WTC11 (cell line): ENCODE measurements around the gene ERBB4. TPM values are rescaled to one million over a fixed set of nuclear protein-coding genes. Genes with fewer than 3 reads are reported as not detected.

Source experiments
- ATAC-seq: fragments of 200-7000 bp; cut with Tn5 transposase; 2 replicates; pipeline ENCODE4 v1.10.0; 2021; ENCODE audit warnings: mild to moderate bottlenecking, moderate library complexity
- CTCF ChIA-PET: fragments of 300-600 bp; sonication (Branson Sonifier 250); formaldehyde crosslinking; loops from one replicate; lab custom pipeline; 2021; ENCODE audit warnings: antibody characterized with exemption; lab: Charles Lee
- POLR2A ChIA-PET: fragments of 350-600 bp; sonication (Branson Sonifier 250); formaldehyde crosslinking; loops from one replicate; lab custom pipeline; 2021; ENCODE audit warnings: antibody characterized with exemption; lab: Charles Lee
- DNase-seq: peaks from one replicate; pipeline ENCODE4 v3.0.0; 2021; ENCODE audit warnings: low spot score
- H3K27ac Mint-ChIP-seq: 2 replicates; pipeline ENCODE4 v1.8.0; 2021; ENCODE audit warnings: mixed read lengths
- H3K27me3 Mint-ChIP-seq: 2 replicates; pipeline ENCODE4 v1.8.0; 2021; ENCODE audit warnings: low read depth, mild to moderate bottlenecking, moderate library complexity, mixed read lengths
- H3K36me3 Mint-ChIP-seq: 2 replicates; pipeline ENCODE4 v1.8.0; 2021; ENCODE audit warnings: mixed read lengths
- H3K4me1 Mint-ChIP-seq: 2 replicates; pipeline ENCODE4 v1.8.0; 2022; ENCODE audit warnings: mixed read lengths
- H3K4me3 Mint-ChIP-seq: 2 replicates; pipeline ENCODE4 v1.8.0; 2021; ENCODE audit warnings: mild to moderate bottlenecking, moderate library complexity, mixed read lengths
- H3K9me3 Mint-ChIP-seq: 2 replicates; pipeline ENCODE4 v1.8.0; 2021; ENCODE audit warnings: mixed read lengths
- FOXJ3 ChIP-seq: sonication (generic); formaldehyde crosslinking; IDR thresholded peaks from 2 replicates; pipeline ENCODE4 v1.9.0; 2021; ENCODE audit warnings: missing genetic modification reagents, mild to moderate bottlenecking, borderline replicate concordance
- GTF2I ChIP-seq: fragments of 250-450 bp; sonication (Bioruptor Pico); conservative IDR thresholded peaks from 2 replicates; pipeline ENCODE4 v1.4.0; 2021; ENCODE audit warnings: mild to moderate bottlenecking
- JAZF1 ChIP-seq: fragments of 250-450 bp; sonication (Bioruptor Pico); IDR thresholded peaks from 2 replicates; pipeline ENCODE4 v1.9.0; 2021; ENCODE audit warnings: moderate library complexity, mild to moderate bottlenecking, inconsistent platforms
- JUN ChIP-seq: sonication (generic); formaldehyde crosslinking; IDR thresholded peaks from 2 replicates; pipeline ENCODE4 v1.8.0; 2023; ENCODE audit warnings: mild to moderate bottlenecking, missing genetic modification reagents
- KAT7 ChIP-seq: sonication (generic); formaldehyde crosslinking; IDR thresholded peaks from 2 replicates; pipeline ENCODE4 v1.8.1; 2023; ENCODE audit warnings: missing genetic modification reagents, mild to moderate bottlenecking, borderline replicate concordance
- NFATC4 ChIP-seq: fragments of 250-450 bp; sonication (Bioruptor Pico); IDR thresholded peaks from 2 replicates; pipeline ENCODE4 v1.9.0; 2021; ENCODE audit warnings: mild to moderate bottlenecking
- NR1H2 ChIP-seq: sonication (generic); formaldehyde crosslinking; IDR thresholded peaks from 2 replicates; pipeline ENCODE4 v1.9.0; 2021; ENCODE audit warnings: mild to moderate bottlenecking, moderate library complexity, missing genetic modification reagents
- RELA ChIP-seq: sonication (generic); formaldehyde crosslinking; IDR thresholded peaks from 2 replicates; pipeline ENCODE4 v1.8.1; 2022; ENCODE audit warnings: missing genetic modification reagents, mild to moderate bottlenecking, borderline replicate concordance
- SMAD3 ChIP-seq: sonication (generic); formaldehyde crosslinking; IDR thresholded peaks from 2 replicates; pipeline ENCODE4 v1.8.0; 2022; ENCODE audit warnings: missing genetic modification reagents, mild to moderate bottlenecking, borderline replicate concordance
- SOX15 ChIP-seq: fragments of 250-450 bp; sonication (Bioruptor Pico); IDR thresholded peaks from 2 replicates; pipeline ENCODE4 v1.9.0; 2021; ENCODE audit warnings: mild to moderate bottlenecking
- ZNF423 ChIP-seq: fragments of 250-450 bp; sonication (Bioruptor Pico); IDR thresholded peaks from 2 replicates; pipeline ENCODE4 v2.1.2; 2022; ENCODE audit warnings: mild to moderate bottlenecking, moderate library complexity
- total RNA-seq: library from RNA; stranded (reverse); gene quantifications from 3 replicates; pipeline ENCODE4 v1.2.3, GENCODE V29; 2021
- TF ChIP-seq, protein P1 (sequence below): sonication (generic); formaldehyde crosslinking; IDR thresholded peaks from 2 replicates; pipeline ENCODE4 v1.8.1; 2022; ENCODE audit warnings: mild to moderate bottlenecking, moderate library complexity, missing genetic modification reagents
- TF ChIP-seq, protein P2 (sequence below): sonication (generic); formaldehyde crosslinking; IDR thresholded peaks from 2 replicates; pipeline ENCODE4 v1.8.0; 2023; ENCODE audit warnings: mild to moderate bottlenecking, missing genetic modification reagents
- TF ChIP-seq, protein P3 (sequence below): fragments of 250-450 bp; sonication (Bioruptor Pico); IDR thresholded peaks from 2 replicates; pipeline ENCODE4 v1.9.0; 2021; ENCODE audit warnings: moderate library complexity, mild to moderate bottlenecking, inconsistent platforms, borderline replicate concordance
- TF ChIP-seq, protein P4 (sequence below): sonication (generic); formaldehyde crosslinking; IDR thresholded peaks from 2 replicates; pipeline ENCODE4 v1.8.0; 2022; ENCODE audit warnings: missing genetic modification reagents
- TF ChIP-seq, protein P5 (sequence below): sonication (generic); formaldehyde crosslinking; conservative IDR thresholded peaks from 2 replicates; pipeline ENCODE4 v1.8.1; 2023; ENCODE audit warnings: mild to moderate bottlenecking, low read depth, missing genetic modification reagents, moderate library complexity
- TF ChIP-seq, protein P6 (sequence below): sonication (generic); formaldehyde crosslinking; IDR thresholded peaks from 2 replicates; pipeline ENCODE4 v1.8.0; 2023; ENCODE audit warnings: missing genetic modification reagents
- TF ChIP-seq, protein P7 (sequence below): fragments of 250-450 bp; sonication (Bioruptor Pico); conservative IDR thresholded peaks from 2 replicates; pipeline ENCODE4 v1.9.0; 2021; ENCODE audit warnings: mild to moderate bottlenecking
- TF ChIP-seq, protein P8 (sequence below): sonication (generic); formaldehyde crosslinking; IDR thresholded peaks from 2 replicates; pipeline ENCODE4 v1.8.1; 2023; ENCODE audit warnings: mild to moderate bottlenecking, missing genetic modification reagents

Gene ERBB4
- total RNA-seq, 1 experiment from 2014 or later: 1.6 TPM

DNA sequence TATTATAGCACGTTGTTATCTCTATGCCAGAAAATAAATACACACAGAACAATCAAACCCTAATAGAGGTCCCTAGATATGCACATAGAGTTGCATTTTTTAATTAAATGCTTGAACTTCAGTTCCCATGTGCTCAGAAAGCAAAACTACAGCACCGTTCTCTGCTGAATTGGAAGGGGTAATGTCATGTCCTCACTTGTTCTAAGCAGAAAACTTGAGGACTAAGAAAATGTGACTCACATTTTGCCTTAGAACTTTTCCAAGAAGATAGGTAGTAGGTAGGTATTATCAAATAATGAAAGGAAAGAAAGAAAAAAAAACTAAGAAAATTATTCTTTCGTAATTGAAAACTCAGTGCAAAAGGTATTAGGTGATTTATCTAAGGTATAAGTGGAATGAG is 607.3 kb downstream of the ERBB4 start:
- Mint-ChIP-seq H3K36me3 (no peaks in the 10 kb centered on the region), H3K27me3 (no peaks in the 10 kb centered on the region), H3K9me3 (no peaks in the 10 kb centered on the region), H3K4me1 (peaks cover 15% of the 10 kb centered on the region), H3K4me3 (no peak overlapping the region), H3K27ac (0 out of 2 replicates have a peak overlapping the region, but pooled peaks have one; percentile 27)
- CTCF ChIA-PET: no interaction called here
- POLR2A ChIA-PET: no interaction called here
- no peak for DNase-seq
- TF ChIP-seq NR1H2 (CRISPR knock-in tag) (no peak), KAT7 (CRISPR knock-in tag) (no peak), RELA (CRISPR knock-in tag) (no peak), SOX15 (no peak), NFATC4 (no peak), JUN (CRISPR knock-in tag) (no peak), FOXJ3 (CRISPR knock-in tag) (no peak), SMAD3 (CRISPR knock-in tag) (no peak), JAZF1 (no peak), ZNF423 (CRISPR knock-in tag) (no peak), GTF2I (CRISPR knock-in tag) (no peak)
- TF ChIP-seq, protein P1, sequence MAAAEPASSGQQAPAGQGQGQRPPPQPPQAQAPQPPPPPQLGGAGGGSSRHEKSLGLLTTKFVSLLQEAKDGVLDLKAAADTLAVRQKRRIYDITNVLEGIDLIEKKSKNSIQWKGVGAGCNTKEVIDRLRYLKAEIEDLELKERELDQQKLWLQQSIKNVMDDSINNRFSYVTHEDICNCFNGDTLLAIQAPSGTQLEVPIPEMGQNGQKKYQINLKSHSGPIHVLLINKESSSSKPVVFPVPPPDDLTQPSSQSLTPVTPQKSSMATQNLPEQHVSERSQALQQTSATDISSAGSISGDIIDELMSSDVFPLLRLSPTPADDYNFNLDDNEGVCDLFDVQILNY: no peak
- TF ChIP-seq, protein P2, sequence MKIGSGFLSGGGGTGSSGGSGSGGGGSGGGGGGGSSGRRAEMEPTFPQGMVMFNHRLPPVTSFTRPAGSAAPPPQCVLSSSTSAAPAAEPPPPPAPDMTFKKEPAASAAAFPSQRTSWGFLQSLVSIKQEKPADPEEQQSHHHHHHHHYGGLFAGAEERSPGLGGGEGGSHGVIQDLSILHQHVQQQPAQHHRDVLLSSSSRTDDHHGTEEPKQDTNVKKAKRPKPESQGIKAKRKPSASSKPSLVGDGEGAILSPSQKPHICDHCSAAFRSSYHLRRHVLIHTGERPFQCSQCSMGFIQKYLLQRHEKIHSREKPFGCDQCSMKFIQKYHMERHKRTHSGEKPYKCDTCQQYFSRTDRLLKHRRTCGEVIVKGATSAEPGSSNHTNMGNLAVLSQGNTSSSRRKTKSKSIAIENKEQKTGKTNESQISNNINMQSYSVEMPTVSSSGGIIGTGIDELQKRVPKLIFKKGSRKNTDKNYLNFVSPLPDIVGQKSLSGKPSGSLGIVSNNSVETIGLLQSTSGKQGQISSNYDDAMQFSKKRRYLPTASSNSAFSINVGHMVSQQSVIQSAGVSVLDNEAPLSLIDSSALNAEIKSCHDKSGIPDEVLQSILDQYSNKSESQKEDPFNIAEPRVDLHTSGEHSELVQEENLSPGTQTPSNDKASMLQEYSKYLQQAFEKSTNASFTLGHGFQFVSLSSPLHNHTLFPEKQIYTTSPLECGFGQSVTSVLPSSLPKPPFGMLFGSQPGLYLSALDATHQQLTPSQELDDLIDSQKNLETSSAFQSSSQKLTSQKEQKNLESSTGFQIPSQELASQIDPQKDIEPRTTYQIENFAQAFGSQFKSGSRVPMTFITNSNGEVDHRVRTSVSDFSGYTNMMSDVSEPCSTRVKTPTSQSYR (CRISPR knock-in tag): no peak
- TF ChIP-seq, protein P3, sequence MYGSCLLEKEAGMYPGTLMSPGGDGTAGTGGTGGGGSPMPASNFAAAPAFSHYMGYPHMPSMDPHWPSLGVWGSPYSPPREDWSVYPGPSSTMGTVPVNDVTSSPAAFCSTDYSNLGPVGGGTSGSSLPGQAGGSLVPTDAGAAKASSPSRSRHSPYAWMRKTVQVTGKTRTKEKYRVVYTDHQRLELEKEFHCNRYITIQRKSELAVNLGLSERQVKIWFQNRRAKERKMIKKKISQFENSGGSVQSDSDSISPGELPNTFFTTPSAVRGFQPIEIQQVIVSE (CRISPR knock-in tag): no peak
- TF ChIP-seq, protein P4, sequence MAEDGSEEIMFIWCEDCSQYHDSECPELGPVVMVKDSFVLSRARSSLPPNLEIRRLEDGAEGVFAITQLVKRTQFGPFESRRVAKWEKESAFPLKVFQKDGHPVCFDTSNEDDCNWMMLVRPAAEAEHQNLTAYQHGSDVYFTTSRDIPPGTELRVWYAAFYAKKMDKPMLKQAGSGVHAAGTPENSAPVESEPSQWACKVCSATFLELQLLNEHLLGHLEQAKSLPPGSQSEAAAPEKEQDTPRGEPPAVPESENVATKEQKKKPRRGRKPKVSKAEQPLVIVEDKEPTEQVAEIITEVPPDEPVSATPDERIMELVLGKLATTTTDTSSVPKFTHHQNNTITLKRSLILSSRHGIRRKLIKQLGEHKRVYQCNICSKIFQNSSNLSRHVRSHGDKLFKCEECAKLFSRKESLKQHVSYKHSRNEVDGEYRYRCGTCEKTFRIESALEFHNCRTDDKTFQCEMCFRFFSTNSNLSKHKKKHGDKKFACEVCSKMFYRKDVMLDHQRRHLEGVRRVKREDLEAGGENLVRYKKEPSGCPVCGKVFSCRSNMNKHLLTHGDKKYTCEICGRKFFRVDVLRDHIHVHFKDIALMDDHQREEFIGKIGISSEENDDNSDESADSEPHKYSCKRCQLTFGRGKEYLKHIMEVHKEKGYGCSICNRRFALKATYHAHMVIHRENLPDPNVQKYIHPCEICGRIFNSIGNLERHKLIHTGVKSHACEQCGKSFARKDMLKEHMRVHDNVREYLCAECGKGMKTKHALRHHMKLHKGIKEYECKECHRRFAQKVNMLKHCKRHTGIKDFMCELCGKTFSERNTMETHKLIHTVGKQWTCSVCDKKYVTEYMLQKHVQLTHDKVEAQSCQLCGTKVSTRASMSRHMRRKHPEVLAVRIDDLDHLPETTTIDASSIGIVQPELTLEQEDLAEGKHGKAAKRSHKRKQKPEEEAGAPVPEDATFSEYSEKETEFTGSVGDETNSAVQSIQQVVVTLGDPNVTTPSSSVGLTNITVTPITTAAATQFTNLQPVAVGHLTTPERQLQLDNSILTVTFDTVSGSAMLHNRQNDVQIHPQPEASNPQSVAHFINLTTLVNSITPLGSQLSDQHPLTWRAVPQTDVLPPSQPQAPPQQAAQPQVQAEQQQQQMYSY: no peak
- TF ChIP-seq, protein P5, sequence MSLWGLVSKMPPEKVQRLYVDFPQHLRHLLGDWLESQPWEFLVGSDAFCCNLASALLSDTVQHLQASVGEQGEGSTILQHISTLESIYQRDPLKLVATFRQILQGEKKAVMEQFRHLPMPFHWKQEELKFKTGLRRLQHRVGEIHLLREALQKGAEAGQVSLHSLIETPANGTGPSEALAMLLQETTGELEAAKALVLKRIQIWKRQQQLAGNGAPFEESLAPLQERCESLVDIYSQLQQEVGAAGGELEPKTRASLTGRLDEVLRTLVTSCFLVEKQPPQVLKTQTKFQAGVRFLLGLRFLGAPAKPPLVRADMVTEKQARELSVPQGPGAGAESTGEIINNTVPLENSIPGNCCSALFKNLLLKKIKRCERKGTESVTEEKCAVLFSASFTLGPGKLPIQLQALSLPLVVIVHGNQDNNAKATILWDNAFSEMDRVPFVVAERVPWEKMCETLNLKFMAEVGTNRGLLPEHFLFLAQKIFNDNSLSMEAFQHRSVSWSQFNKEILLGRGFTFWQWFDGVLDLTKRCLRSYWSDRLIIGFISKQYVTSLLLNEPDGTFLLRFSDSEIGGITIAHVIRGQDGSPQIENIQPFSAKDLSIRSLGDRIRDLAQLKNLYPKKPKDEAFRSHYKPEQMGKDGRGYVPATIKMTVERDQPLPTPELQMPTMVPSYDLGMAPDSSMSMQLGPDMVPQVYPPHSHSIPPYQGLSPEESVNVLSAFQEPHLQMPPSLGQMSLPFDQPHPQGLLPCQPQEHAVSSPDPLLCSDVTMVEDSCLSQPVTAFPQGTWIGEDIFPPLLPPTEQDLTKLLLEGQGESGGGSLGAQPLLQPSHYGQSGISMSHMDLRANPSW (CRISPR knock-in tag): no peak
- TF ChIP-seq, protein P6, sequence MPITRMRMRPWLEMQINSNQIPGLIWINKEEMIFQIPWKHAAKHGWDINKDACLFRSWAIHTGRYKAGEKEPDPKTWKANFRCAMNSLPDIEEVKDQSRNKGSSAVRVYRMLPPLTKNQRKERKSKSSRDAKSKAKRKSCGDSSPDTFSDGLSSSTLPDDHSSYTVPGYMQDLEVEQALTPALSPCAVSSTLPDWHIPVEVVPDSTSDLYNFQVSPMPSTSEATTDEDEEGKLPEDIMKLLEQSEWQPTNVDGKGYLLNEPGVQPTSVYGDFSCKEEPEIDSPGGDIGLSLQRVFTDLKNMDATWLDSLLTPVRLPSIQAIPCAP (CRISPR knock-in tag): no peak
- TF ChIP-seq, protein P7, sequence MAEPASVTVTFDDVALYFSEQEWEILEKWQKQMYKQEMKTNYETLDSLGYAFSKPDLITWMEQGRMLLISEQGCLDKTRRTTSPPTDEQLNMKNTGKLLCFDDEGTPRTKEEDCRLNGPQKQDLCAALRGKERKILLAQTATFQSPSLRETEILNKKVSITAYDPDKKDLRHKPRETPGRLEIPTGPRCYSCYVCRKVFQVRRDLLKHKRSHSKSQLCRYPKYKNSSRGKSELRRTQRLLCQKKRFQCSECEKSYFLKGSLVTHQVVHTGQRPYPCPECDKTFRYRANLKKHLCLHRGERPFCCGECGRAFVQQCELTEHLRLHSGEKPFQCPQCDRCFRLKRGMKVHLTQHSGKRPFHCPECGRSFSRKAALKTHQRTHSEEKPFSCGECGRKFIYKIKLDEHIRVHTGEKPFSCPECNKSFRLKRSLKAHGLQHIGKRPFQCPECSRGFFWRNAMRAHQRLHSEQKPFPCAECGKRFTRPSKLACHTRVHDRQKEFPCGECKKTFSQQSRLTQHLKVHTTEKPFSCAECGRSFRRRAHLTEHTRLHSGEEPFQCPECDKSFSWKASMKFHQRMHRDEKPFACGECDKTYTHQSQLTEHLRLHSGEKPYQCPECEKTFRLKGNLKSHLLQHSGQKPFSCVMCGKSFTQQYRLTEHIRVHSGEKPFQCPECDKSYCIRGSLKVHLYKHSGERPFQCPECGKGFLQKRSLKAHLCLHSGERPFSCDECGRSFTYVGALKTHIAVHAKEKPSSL (CRISPR knock-in tag): no peak
- TF ChIP-seq, protein P8, sequence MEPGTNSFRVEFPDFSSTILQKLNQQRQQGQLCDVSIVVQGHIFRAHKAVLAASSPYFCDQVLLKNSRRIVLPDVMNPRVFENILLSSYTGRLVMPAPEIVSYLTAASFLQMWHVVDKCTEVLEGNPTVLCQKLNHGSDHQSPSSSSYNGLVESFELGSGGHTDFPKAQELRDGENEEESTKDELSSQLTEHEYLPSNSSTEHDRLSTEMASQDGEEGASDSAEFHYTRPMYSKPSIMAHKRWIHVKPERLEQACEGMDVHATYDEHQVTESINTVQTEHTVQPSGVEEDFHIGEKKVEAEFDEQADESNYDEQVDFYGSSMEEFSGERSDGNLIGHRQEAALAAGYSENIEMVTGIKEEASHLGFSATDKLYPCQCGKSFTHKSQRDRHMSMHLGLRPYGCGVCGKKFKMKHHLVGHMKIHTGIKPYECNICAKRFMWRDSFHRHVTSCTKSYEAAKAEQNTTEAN (CRISPR knock-in tag): no peak
- ATAC-seq: no peak
